ENCODE measurements around the gene ACTR5.

The ACTR5 gene

DNA sequence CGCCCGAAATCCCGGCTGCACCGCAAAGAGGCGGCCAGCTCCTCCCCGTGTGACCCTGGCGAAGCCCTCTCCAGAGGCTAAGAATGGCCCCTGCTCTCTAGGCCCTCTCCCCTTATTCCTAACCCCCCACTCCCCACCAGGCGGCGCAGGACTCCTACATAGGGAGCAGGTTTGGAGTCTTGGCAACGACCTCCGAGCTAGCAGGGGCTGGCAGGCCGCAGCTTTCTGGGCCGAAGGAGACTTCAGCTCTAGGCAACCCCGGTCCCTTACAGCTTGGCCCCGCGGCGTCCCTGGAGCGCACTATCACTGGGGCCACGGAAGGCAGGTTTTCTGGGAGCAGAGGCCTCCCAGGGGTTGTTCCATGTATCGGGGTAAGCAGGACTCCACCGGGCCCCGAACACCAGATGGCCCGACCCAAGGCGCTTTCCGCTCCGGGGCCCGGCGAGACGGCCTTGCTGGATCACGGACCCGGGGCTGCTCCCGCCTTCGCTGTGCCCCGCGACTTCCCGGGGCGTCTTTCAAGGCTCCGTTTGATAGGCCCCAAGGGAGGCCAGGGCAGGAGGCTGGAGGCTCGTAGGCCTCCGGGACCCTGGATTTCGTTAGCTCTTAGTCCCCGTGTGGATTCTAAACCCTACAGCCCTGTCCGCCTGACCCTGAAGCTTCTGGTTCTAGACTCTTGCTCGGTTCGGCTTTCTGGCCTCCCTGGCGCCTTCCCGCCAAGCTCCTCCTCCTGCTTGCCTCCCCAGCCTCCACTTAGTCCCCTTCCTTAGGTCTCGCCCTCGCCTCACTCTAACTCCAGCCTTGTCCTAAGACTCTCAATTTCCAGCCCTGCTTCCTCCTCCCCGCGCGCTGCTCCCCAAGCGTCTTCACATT lies 22.1 kb upstream of the ACTR5 start:
- Histone ChIP-seq H3K4me3 (ENCODE audit: severe bottlenecking) (no peak overlapping the region), H3K9me3 (ENCODE audit: severe bottlenecking) (no peaks in the 10 kb centered on the region)
- no peak for DNase-seq (ENCODE audit: low spot score)

GRCh38 chr20:38726804-38727606 lies 21.3 kb upstream of the ACTR5 start:
- Histone ChIP-seq H3K9me3 (ENCODE audit: severe bottlenecking) (no peaks in the 10 kb centered on the region), H3K4me1 (ENCODE audit: insufficient read depth, poor library complexity, severe bottlenecking) (no peaks in the 10 kb centered on the region), H3K36me3 (ENCODE audit: low read depth) (no peaks in the 10 kb centered on the region), H3K27me3 (ENCODE audit: insufficient read depth, poor library complexity, severe bottlenecking) (peaks cover 100% of the 10 kb centered on the region), H3K4me3 (ENCODE audit: severe bottlenecking) (no peak overlapping the region), H3K27ac (ENCODE audit: poor library complexity, severe bottlenecking) (no peak overlapping the region)
- TF ChIP-seq, protein P1, sequence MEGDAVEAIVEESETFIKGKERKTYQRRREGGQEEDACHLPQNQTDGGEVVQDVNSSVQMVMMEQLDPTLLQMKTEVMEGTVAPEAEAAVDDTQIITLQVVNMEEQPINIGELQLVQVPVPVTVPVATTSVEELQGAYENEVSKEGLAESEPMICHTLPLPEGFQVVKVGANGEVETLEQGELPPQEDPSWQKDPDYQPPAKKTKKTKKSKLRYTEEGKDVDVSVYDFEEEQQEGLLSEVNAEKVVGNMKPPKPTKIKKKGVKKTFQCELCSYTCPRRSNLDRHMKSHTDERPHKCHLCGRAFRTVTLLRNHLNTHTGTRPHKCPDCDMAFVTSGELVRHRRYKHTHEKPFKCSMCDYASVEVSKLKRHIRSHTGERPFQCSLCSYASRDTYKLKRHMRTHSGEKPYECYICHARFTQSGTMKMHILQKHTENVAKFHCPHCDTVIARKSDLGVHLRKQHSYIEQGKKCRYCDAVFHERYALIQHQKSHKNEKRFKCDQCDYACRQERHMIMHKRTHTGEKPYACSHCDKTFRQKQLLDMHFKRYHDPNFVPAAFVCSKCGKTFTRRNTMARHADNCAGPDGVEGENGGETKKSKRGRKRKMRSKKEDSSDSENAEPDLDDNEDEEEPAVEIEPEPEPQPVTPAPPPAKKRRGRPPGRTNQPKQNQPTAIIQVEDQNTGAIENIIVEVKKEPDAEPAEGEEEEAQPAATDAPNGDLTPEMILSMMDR (IDR thresholded peaks at IDR 0.05; ENCODE audit: poor library complexity, severe bottlenecking): peak; percentile 49
- ATAC-seq (ENCODE audit: low read depth): no peak
- DNase-seq (ENCODE audit: low spot score): peak; percentile 67

More for the DNA sequence above, 22.1 kb upstream of the ACTR5 start:
- peak; percentile 46 for ATAC-seq (ENCODE audit: low read depth)
- Histone ChIP-seq H3K36me3 (ENCODE audit: low read depth) (no peaks in the 10 kb centered on the region), H3K4me1 (ENCODE audit: insufficient read depth, poor library complexity, severe bottlenecking) (no peaks in the 10 kb centered on the region), H3K27me3 (ENCODE audit: insufficient read depth, poor library complexity, severe bottlenecking) (peaks cover 100% of the 10 kb centered on the region), H3K27ac (ENCODE audit: poor library complexity, severe bottlenecking) (no peak overlapping the region)
- TF ChIP-seq, protein P1 (IDR thresholded peaks at IDR 0.05; ENCODE audit: poor library complexity, severe bottlenecking): peak; percentile 88

GRCh38 chr20:38727607-38728190 lies 20.6 kb upstream of the ACTR5 start:
- Histone ChIP-seq H3K9me3 (ENCODE audit: severe bottlenecking) (no peaks in the 10 kb centered on the region), H3K27me3 (ENCODE audit: insufficient read depth, poor library complexity, severe bottlenecking) (peaks cover 100% of the 10 kb centered on the region), H3K4me3 (ENCODE audit: severe bottlenecking) (no peak overlapping the region), H3K36me3 (ENCODE audit: low read depth) (no peaks in the 10 kb centered on the region), H3K27ac (ENCODE audit: poor library complexity, severe bottlenecking) (no peak overlapping the region), H3K4me1 (ENCODE audit: insufficient read depth, poor library complexity, severe bottlenecking) (no peaks in the 10 kb centered on the region)
- TF ChIP-seq, protein P1 (IDR thresholded peaks at IDR 0.05; ENCODE audit: poor library complexity, severe bottlenecking): no peak
- ATAC-seq (ENCODE audit: low read depth) (no peak), DNase-seq (ENCODE audit: low spot score) (peak; percentile 85)

GRCh38 chr20:38728191-38728781 lies 20.0 kb upstream of the ACTR5 start:
- H3K4me1 ChIP-seq (ENCODE audit: insufficient read depth, poor library complexity, severe bottlenecking): no peaks in the 10 kb centered on the region
- no peak overlapping the region for H3K4me3 ChIP-seq (ENCODE audit: severe bottlenecking)
- no peaks in the 10 kb centered on the region for H3K36me3 ChIP-seq (ENCODE audit: low read depth)
- DNase-seq (ENCODE audit: low spot score) (no peak), ATAC-seq (ENCODE audit: low read depth) (no peak)
- H3K27me3 ChIP-seq (ENCODE audit: insufficient read depth, poor library complexity, severe bottlenecking): peaks cover 100% of the 10 kb centered on the region
- no peak overlapping the region for H3K27ac ChIP-seq (ENCODE audit: poor library complexity, severe bottlenecking)
- H3K9me3 ChIP-seq (ENCODE audit: severe bottlenecking): no peaks in the 10 kb centered on the region
- TF ChIP-seq, protein P1 (IDR thresholded peaks at IDR 0.05; ENCODE audit: poor library complexity, severe bottlenecking): no peak
